Fibroblast of lung (primary cell): Measurements from ENCODE around the gene GLDC. TPM values are rescaled to one million over a fixed set of nuclear protein-coding genes. Genes with fewer than 3 reads are reported as not detected.
A peak's percentile ranks its signal among the peaks of the same experiment; 100 is the strongest.

Experiments used
- DNase-seq, 2 donors: peaks; one replicate each; pipeline versions ENCODE4 v3.0.0 to v3.0.0-alpha.2; 2010; ENCODE audit warnings: low read depth in 2 of 2
- H2AFZ ChIP-seq: 2 replicates; pipeline ENCODE4 v1.5.1; 2012; ENCODE audit warnings: low read length, control low read depth, inconsistent platforms
- H3K27ac ChIP-seq: 2 replicates; pipeline ENCODE4 v1.5.1; 2011; ENCODE audit warnings: low read length, control low read depth; ENCODE audit not compliant: insufficient read depth
- H3K27me3 ChIP-seq: 2 replicates; pipeline ENCODE4 v1.5.1; 2011; ENCODE audit warnings: mild to moderate bottlenecking, low read length; ENCODE audit not compliant: control insufficient read depth, insufficient read depth
- H3K36me3 ChIP-seq: 2 replicates; pipeline ENCODE4 v1.5.1; 2011; ENCODE audit warnings: low read length; ENCODE audit not compliant: control insufficient read depth, insufficient read depth
- H3K4me1 ChIP-seq: 2 replicates; pipeline ENCODE4 v1.5.1; 2011; ENCODE audit warnings: low read length; ENCODE audit not compliant: control insufficient read depth, insufficient read depth; ENCODE audit errors: extremely low read depth
- H3K4me2 ChIP-seq: 2 replicates; pipeline ENCODE4 v1.5.1; 2011; ENCODE audit warnings: low read length, control low read depth; ENCODE audit not compliant: insufficient read depth; ENCODE audit errors: extremely low read depth
- H3K4me3 ChIP-seq, 4 experiments: fragments of 200-600 bp in 1 of 4; sonication (generic) in 1 of 4; replicated peaks in 1 of 4; 2 replicates each; pipeline ENCODE4 v1.5.1; 2011 to 2016; ENCODE audit warnings: low read length in 4 of 4, low read depth in 3 of 4, mild to moderate bottlenecking in 3 of 4, control low read depth in 2 of 4, inconsistent platforms in 1 of 4, mixed read lengths in 1 of 4; ENCODE audit not compliant: insufficient read depth in 1 of 4; ENCODE audit errors: control extremely low read depth in 1 of 4
- H3K79me2 ChIP-seq: 2 replicates; pipeline ENCODE4 v1.5.1; 2012; ENCODE audit warnings: mild to moderate bottlenecking, low read length, inconsistent platforms; ENCODE audit not compliant: control insufficient read depth, insufficient read depth
- H3K9ac ChIP-seq: 2 replicates; pipeline ENCODE4 v1.5.1; 2011; ENCODE audit warnings: mild to moderate bottlenecking, low read length, control low read depth; ENCODE audit not compliant: insufficient read depth
- H3K9me3 ChIP-seq: 2 replicates; pipeline ENCODE4 v1.5.1; 2012; ENCODE audit warnings: low read depth, low read length; ENCODE audit not compliant: control insufficient read depth, insufficient read depth
- H4K20me1 ChIP-seq: 2 replicates; pipeline ENCODE4 v1.5.1; 2011; ENCODE audit warnings: low read length; ENCODE audit not compliant: control insufficient read depth, insufficient read depth; ENCODE audit errors: extremely low read depth
- CTCF ChIP-seq, 2 donors: IDR thresholded peaks in 1 of 2; conservative IDR thresholded peaks in 1 of 2; 1 replicate in 1 of 2; 2 replicates in 1 of 2; pipeline ENCODE4 v1.5.1; 2011 to 2012; ENCODE audit warnings: low read length in 2 of 2, control low read depth in 1 of 2, inconsistent platforms in 1 of 2, low read depth in 1 of 2, mild to moderate bottlenecking in 1 of 2
- EZH2 ChIP-seq: IDR thresholded peaks from 2 replicates; pipeline ENCODE4 v1.5.1; 2012; ENCODE audit warnings: low read length, control low read depth, mild to moderate bottlenecking; ENCODE audit errors: missing control alignments
- polyA plus RNA-seq, 2 donors: library from polyadenylated mRNA; depleted of rRNA in 1 of 2; stranded (reverse) in 1 of 2; unstranded in 1 of 2; fragments of >200 nt; gene quantifications; 2 replicates each; pipeline ENCODE4 v1.2.1, GENCODE V29; 2011 to 2012; ENCODE audit warnings: missing spikeins in 1 of 2
- total RNA-seq: library from RNA; depleted of rRNA; stranded (reverse); fragments of >200 nt; gene quantifications from 2 replicates; pipeline ENCODE4 v1.2.1, GENCODE V29; 2014

GLDC gene
- total and polyA plus RNA-seq, 2 donors (not counting 1 experiment from before 2014, with no cell fraction given): 0.45 to 0.83 TPM

- no peak overlapping the region for H3K4me2 ChIP-seq
- no peaks in the 10 kb centered on the region for H3K27me3 ChIP-seq
- no peaks in the 10 kb centered on the region for H3K9me3 ChIP-seq
- no peak overlapping the region for H3K27ac ChIP-seq
- no peaks in the 10 kb centered on the region for H3K36me3 ChIP-seq
- no peaks in the 10 kb centered on the region for H3K79me2 ChIP-seq
- no peak overlapping the region for H3K4me3 ChIP-seq
- TF ChIP-seq EZH2 (no peak), CTCF (conservative IDR thresholded peaks at IDR 0.05 in 1 of 2, IDR thresholded peaks at IDR 0.05 in 1 of 2; ENCODE audit: low read depth in 1 of 2, low read length in 2 of 2) (no peak)
- no peak for DNase-seq
- no peaks in the 10 kb centered on the region for H4K20me1 ChIP-seq
- H3K9ac ChIP-seq: no peak overlapping the region
- H3K4me1 ChIP-seq: no peaks in the 10 kb centered on the region
- no peak overlapping the region for H2AFZ ChIP-seq
Measured at GRCh38 chr9:6590334-6590733, 55.2 kb downstream of the GLDC start.

DNA sequence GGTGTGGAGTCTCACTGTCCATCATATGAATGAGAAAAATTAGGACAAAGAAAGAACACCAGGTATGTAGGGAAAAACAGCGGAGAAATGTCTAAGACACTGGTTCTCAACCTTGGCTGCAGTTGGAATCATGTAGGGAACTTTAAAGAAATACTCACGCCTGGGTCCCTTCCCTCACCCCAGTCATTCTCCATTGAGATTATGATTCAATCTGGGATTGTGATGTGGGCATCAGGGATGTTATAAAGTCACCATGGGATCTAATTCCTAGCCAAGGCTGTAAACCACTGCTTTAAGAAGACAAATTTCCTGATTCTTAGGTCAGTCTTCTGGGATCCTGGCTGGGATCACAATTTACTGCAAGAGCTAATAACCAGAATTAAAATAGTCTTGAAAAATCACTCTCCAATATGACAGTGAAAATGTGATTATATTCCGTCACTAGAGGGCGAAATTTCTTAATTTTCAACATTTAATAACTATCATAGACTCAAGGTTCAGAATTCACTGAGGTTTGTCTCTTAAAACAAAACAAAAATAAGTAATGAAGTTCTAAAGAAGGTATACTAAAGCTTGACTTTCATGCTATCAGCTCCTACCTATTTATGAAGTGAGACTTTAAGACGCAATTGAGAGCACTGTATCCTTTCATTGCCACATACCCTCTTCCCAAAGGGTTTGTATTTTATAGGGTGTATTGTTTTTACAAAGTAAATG is 60.5 kb downstream of the GLDC start:
- Histone ChIP-seq H3K27me3 (no peaks in the 10 kb centered on the region), H3K4me1 (no peaks in the 10 kb centered on the region), H3K9ac (no peak overlapping the region), H4K20me1 (no peaks in the 10 kb centered on the region), H3K9me3 (no peaks in the 10 kb centered on the region), H3K36me3 (no peaks in the 10 kb centered on the region), H3K4me3 (no peak overlapping the region), H3K79me2 (no peaks in the 10 kb centered on the region), H3K27ac (no peak overlapping the region), H2AFZ (no peak overlapping the region), H3K4me2 (no peak overlapping the region)
- peak; percentile 36 to 64 for DNase-seq
- TF ChIP-seq EZH2 (no peak), CTCF (conservative IDR thresholded peaks at IDR 0.05 in 1 of 2, IDR thresholded peaks at IDR 0.05 in 1 of 2; ENCODE audit: low read depth in 1 of 2, low read length in 2 of 2) (peak in 1 of 2 donors; percentile 37)

DNA sequence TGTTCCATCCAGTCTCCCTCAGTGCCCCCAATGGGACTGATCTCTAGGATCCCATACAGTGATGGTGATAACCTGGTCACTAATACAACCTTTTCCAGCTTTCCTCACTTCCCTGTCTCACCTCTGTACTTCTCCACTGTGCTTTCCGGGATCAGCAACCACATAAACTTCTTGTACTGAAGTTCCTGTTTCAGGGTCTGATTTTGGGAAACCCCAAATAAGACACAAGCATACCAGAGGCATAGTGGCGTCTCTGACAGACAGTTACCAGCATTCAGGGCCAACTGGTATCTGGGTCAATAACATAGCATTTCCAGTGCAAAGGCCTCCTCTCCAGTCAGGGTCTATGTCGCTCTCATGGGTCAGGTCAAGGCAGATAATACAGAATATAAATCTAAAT is 64.3 kb downstream of the GLDC start:
- no peak for DNase-seq
- Histone ChIP-seq H3K36me3 (no peaks in the 10 kb centered on the region), H2AFZ (no peak overlapping the region), H3K79me2 (no peaks in the 10 kb centered on the region), H3K4me2 (no peak overlapping the region), H3K4me3 (no peak overlapping the region), H4K20me1 (no peaks in the 10 kb centered on the region), H3K27ac (no peak overlapping the region), H3K27me3 (no peaks in the 10 kb centered on the region), H3K4me1 (no peaks in the 10 kb centered on the region), H3K9me3 (no peaks in the 10 kb centered on the region), H3K9ac (no peak overlapping the region)
- TF ChIP-seq CTCF (conservative IDR thresholded peaks at IDR 0.05 in 1 of 2, IDR thresholded peaks at IDR 0.05 in 1 of 2; ENCODE audit: low read depth in 1 of 2, low read length in 2 of 2): no peak
- no peak for TF ChIP-seq EZH2
